Activated effector memory CD4-positive, alpha-beta T cell treated with Interleukin-2 at 50 U/mL for 16 hours (primary cell): Measurements from ENCODE around the gene CPN2.

Experiments used
- DNase-seq: peaks from one replicate; pipeline ENCODE4 v3.0.0-alpha.2; 2020

CPN2 gene

DNA sequence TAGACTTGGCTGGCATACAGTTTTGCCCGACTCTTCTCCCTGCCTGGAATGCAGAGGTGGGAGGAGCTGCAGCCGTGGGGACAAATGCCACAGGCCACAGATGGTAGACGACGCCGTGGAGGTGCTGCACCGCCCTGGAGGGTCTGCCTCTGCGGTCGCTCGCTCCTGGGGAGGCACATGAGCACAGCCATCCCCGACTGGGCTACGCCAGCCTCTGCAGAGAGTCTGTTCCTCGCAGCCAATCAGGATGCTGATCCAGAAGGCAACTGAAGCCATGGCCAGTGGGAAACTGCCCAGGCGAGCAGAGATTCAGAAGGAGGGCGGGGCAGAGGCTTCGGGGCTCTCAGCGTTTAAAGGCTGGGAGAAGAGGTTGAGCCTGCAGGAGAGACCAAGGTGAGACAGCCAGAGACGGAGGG lies 30.3 kb upstream of the CPN2 start:
- no peak for DNase-seq

- DNase-seq: no peak
Observed at GRCh38 chr3:194380326-194380725, 29.2 kb upstream of the CPN2 start.

- DNase-seq: no peak
Observed at GRCh38 chr3:194379651-194380050, 28.5 kb upstream of the CPN2 start.

GRCh38 chr3:194379231-194379630 lies 28.1 kb upstream of the CPN2 start:
- DNase-seq: no peak

DNA sequence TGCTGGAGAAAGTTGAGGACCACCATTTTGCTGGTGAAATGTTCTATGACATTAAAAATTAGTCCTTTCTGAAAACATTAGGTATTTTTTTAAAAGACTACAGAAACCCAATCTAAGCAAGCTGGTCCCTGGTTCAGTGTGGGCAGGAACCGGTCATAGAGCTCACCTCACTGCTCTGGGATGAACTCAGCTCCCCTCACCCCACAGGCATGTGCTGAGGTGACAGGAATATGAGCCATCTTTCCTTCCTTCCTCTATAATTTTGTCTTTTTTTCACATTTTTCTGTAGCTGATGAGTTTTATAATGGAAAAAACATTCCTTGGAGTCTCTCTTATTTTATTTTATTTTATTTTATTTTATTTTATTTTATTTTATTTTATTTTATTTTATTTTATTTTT lies 26.6 kb upstream of the CPN2 start:
- no peak for DNase-seq

DNA sequence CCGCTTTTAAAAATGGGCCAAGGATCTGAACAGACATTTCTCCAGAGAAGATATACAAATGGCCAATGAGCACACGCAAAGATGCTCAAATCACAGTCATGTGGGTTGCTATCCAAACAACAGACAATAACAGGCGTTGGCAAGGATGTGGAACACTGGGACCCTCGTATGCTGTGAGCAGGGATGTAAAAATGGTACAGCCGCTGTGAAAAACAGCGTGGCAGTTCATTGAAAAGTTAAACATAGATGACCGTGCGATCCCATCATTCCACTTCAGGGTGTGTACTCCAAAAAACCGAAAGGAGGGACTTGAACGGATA lies 25.1 kb upstream of the CPN2 start:
- DNase-seq: no peak

DNA sequence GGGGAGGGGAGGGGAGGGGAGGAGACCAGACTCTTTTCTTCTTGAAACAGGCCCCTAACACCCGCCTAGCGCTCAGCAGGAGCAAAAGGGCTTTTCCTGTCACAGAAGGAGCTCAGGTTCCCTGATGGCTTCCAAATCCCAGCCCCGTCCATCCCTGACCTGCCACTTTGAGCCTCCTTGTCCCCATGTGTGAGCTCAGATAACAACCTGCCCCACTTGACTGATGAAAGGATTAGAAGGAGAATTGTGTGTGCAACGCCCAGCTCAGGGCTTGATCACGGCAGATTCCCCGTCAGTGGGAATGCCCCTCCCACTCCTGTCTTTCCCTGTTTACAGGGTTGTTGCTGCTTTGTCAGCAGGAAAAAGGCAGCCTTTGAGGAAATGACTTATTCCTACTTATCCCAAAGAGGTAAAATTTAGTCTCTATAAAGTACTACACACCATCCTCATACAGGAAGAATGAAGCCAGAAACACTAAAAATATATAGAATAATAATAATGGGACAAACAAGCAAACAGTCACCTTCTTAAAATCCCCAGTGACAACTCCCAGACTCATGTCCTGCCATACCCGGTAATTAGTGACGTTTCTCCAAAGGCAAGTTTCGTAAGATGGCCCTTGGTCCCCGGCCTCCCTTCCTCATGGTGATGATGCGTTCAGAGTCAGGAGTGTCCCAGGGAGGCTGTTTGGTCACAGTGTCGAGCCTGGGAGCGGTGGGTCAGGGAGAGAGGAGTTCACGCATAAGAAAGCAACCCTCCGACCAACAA lies 24.5 kb upstream of the CPN2 start:
- DNase-seq: no peak

DNA sequence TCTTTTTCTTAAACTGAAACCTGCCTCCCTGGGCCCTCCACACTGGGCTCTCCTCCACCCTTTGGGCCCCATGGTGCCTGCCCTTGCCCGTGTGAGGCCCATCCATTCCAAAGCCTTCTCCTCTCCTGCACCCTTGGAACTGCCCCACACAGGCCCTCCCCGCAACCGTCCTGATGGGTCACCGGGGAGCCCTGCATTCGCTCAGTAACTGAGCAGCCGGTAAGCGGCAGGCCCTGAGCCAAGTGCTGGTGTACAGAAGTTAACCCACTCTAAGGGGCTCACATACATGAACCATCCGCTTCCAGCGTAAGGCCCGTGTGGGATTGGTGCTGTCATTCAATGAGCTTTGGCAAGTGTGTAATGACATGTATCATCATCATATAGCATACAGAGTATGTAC lies 23.8 kb upstream of the CPN2 start:
- DNase-seq: no peak

DNA sequence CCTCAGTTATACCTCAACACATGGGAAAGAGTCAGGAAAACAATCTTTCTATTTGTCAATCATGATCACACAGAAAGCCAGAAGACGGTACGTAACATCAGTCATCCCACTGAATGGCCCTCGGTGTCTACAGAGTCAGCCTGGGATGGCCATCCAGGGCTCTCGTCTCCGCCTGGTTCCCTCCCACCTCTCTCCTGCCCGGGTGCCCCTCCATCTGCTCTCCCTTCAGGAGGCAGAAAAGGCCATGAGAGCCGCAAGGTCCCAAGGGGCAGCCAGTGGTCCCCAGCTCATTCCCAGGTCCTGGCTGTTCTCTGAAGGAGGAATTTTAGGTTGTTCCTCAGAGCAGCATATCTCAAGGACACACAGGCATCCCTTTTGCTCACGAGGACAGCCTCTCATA lies 22.8 kb upstream of the CPN2 start:
- DNase-seq: no peak

- DNase-seq: no peak
Observed at GRCh38 chr3:194373028-194373427, 21.9 kb upstream of the CPN2 start.

DNA sequence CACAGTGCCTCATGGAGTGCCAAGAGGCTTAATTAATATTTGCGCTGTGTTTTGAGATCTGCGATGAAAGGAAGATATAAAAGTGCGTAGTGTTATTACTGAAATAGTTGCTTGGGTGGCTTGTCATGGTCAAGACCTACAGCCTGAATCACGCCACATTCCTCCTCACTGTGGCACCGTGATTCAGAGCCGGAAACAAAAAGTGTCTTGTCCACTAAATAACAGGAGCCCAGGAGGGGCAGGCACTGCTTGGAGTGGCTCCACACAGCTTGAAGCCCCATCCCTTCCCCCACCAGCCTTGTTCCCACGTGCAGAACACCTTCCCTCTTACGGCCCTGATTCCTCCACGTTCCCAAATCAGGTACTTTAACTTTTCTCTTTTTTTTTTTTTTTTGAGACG lies 19.6 kb upstream of the CPN2 start:
- DNase-seq: no peak

- no peak for DNase-seq
Observed at GRCh38 chr3:194369522-194370279, 18.6 kb upstream of the CPN2 start, which contains the start of gene LRRC15. LRRC15 (minus strand) TSS chr3:194369743; CDS start chr3:194361043, 8,700 bp downstream.

GRCh38 chr3:194368918-194369317 lies 17.8 kb upstream of the CPN2 start:
- DNase-seq: no peak

DNA sequence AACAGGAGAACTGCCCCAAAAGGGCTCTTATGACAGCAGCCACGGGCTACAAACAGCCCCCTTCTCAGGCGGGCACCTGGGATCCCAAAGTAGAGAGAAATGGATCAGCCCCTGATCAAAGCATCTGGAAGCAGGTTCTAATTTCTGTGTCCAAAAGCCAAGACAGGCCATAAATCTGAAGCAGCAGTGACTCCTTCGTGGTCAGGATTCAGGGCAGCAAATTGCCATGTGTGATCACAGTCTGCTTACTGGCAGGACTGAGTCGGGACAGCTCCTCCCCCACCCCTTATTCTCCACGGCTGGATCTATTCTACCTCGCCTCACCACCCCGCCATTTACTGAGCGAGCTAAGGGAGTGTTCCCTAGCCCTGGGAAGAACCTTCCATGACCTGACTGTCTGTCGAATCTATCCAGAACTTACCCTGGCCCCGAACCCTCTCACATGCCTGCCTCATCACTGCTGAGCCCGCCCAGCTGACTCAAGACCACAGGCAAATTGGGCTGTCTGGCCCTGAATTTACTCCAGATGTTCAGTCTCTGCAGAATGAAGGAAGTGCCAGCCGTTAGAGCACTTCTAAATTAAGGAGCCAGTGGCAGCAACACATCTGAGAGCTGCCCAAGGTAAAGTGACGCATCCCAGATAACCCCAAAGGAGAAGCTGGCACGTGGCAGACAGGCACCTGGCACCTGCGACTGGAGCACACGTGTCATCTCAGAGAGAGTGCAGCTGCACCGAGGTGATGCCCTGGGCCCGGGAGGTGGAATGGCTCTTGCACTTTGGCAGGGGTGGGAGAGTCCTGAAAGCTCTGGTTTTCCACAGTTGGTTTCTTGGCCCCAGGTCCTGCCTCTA lies 17.1 kb upstream of the CPN2 start:
- no peak for DNase-seq

DNA sequence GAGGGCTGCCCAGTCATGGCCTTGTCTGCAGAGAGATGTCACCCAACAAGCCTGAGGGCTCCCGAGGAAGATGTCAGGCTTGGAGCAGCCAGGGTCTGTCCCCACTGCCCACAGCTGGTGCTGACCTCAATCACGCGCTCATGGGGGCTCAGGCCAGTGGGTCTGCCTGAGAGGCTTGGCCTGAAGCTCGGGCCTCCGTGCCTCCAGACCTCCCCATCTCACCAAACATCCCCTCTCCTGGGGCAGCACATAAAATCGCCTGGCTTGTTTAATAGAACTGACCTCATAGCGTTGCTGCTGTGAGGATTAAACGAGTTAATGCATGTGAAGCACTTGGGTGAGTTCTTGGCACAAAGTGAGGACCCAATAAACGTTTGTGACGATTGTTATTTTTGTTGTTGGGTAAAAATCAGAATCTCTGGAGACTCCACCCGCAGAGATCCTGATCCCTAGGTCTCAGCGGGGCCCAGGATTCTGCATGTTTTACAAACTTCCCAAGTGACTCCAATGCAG lies 14.9 kb upstream of the CPN2 start:
- no peak for DNase-seq

DNA sequence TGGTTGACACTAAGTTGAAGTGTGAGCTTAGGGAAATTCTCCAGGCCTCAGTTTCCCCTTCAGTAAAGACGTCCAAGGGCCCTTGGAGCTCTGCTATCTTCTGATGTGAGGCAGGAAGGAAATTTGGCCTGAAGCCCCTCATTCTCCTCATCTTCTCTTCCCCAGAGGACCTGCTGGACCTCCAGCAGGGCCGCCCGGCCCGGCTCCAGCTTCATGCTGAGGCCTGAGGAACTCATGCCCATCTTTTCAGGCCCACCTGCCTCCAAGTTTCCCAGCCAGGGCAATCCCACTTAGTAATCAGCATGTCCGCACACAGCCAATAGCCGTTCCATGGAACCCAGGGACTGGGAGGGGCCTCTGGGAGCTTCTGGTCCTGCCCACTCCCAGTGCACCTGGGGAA lies 14.4 kb upstream of the CPN2 start:
- no peak for DNase-seq

GRCh38 chr3:194364652-194365434 lies 13.7 kb upstream of the CPN2 start:
- no peak for DNase-seq

- DNase-seq: no peak
Observed at GRCh38 chr3:194364314-194364651, 13.2 kb upstream of the CPN2 start.

DNA sequence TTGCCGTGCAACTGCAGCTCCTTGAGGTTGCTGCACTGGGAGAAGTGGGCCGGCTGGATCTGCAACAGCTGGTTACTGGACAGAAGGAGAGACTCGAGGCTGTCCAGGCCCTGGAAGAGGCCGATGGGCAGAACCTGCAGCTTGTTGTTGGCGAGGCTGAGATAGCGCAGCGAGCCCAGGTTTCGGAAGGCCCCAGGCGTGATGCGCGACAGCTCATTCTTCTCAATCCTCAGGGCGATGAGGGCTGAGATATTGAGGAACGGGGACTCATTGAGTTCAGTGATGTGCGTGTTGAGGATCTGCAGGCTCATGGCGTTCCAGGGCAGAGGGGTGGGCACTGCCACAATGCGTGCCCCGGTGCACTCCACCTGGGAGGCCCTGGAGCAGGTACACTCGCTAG lies 9.4 kb upstream of the CPN2 start:
- DNase-seq: no peak

DNA sequence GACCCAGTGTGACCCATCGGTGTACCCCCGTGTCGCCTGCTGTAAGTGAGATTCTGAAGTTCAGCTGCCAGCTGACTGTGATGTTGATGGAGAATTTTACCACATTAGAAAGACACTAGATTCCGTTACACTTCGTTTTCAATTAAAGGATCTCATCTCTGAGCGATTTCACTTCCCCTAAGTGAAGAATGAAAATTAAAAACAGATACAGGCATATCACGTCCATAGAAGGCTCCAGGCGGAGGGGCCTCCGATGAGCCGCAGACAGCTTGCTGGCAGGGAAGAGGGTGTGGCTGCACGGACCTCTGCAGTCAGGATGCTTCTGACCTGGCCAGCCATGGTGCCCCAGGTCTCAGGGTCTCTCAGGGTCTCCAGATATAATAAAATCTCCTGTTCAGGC lies 6.6 kb upstream of the CPN2 start:
- DNase-seq: no peak

- no peak for DNase-seq
Observed at GRCh38 chr3:194355379-194355778, 4.3 kb upstream of the CPN2 start.

DNA sequence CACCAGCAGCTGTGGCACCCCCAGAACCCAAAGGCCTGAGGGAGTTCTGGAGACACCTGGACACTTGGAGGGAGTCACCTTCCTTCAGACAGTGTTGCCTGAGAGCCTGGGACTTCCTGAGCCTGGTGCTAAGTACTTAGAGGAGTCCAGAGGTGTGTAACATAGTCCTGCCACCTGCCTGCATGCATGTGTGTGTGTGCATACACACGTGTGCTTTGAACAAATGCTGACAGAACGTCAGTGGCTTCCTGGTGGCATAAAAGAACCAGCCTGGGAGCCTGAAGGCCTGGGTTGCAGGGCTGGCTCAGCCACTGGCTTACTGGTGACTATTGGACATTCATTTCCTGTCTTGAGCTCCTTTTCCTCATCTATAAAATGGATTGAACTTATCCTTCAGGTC lies 3.2 kb upstream of the CPN2 start:
- DNase-seq: no peak
